ENCODE data around the gene DPM3. TPM values are rescaled to one million over a fixed set of nuclear protein-coding genes. Genes with fewer than 3 reads are reported as not detected.

The DPM3 gene
- total and polyA plus RNA-seq, 2 donors (not counting 1 experiment from before 2014, with no cell fraction given): 39.9 to 97.3 TPM

DNA sequence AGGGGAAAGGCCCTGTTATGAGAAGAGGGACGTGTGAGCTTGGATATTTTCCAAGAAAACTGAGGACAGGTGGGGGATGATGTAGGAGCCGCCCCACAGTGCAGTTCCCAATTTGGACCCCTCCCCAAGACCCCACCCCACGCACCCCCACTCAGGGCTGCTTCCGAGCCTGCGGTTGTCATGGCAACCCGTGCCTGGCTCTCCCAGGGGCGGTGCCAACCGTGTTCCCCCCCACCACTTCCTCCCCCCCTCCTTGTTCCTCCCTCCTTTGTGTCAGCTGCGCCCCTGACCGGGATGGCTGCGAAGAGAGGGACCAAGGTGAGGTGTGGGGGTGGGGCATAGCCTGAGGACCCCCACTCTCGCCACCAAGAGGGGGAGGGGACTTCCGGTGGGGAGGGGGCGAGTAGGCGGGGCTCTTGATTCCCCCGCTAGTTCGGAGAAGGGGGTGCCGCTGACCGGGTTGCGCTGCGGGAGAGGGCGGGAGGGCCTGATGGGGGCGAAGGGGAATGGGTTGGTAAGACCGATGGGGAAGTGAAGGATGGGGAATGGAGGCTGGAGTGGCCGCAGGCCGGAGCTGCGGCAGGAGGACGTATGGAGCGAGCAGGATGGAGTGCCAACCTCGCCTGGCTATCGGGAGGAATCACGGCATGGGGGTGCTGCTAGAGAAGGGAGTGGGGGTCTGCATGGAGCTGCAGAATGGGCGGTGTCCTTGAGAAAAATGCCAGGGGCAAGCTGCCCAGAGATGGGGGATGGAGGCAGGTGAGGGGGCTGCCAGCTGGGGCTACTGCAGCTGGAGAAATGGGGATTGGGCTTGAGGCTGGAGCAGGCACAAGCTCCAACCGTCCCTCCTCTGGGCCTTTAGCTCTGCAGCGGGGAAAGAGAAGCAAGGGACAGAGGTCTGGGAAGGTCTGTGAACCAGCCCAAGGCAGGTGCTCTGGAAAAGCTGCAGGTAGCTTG lies 34.3 kb upstream of the DPM3 start:
- Mint-ChIP-seq H3K27me3 (no peaks in the 10 kb centered on the region), H3K4me1 (peaks cover 35% of the 10 kb centered on the region), H3K9me3 (ENCODE audit: insufficient read depth) (no peaks in the 10 kb centered on the region), H3K4me3 (peak overlapping the region; percentile 97), H3K27ac (peak overlapping the region; percentile 76)
- Histone ChIP-seq H2AFZ (ENCODE audit: insufficient read depth, low read depth, low read length, poor library complexity, severe bottlenecking) (peak overlapping the region; percentile 97), H3K27me3 (replicated peaks in 1 of 4; ENCODE audit: control extremely low read depth in 1 of 4, control insufficient read depth in 3 of 4, insufficient read depth in 4 of 4, low read length in 3 of 4) (no peaks in the 10 kb centered on the region), H3K79me2 (ENCODE audit: control insufficient read depth, insufficient read depth, low read length) (peaks cover 33% of the 10 kb centered on the region), H3K4me2 (replicated peaks; ENCODE audit: low read depth, low read length, poor library complexity, severe bottlenecking) (peak overlapping the region; percentile 78), H3K4me3 (ENCODE audit: control extremely low read depth in 1 of 5, extremely low read depth in 1 of 5, insufficient read depth in 1 of 5, low read depth in 2 of 5, low read length in 4 of 5) (peak overlapping the region; percentile 2 to 95 (median 73)), H3K4me1 (ENCODE audit: control insufficient read depth in 2 of 2, insufficient read depth in 2 of 2, low read length in 2 of 2) (peaks cover 24 to 33% of the 10 kb centered on the region in 2 donors), H4K20me1 (ENCODE audit: control insufficient read depth, insufficient read depth, low read length, poor library complexity, severe bottlenecking) (no peaks in the 10 kb centered on the region), H3K9me3 (ENCODE audit: control extremely low read depth in 1 of 3, control insufficient read depth in 2 of 3, insufficient read depth in 1 of 3, low read length in 2 of 3) (no peaks in the 10 kb centered on the region), H3K9ac (ENCODE audit: low read length) (peak overlapping the region; percentile 91), H3K36me3 (replicated peaks in 1 of 2; ENCODE audit: control extremely low read depth in 1 of 2, control insufficient read depth in 1 of 2, extremely low read depth in 1 of 2, insufficient read depth in 2 of 2, low read length in 1 of 2) (peaks cover 0 to 11% of the 10 kb centered on the region in 2 experiments), H3K27ac (ENCODE audit: low read length in 2 of 2) (no peak overlapping the region)
- TF ChIP-seq CTCF (IDR thresholded peaks at IDR 0.05) (no peak), EZH2 (IDR thresholded peaks at IDR 0.05; ENCODE audit: borderline replicate concordance, insufficient read depth, low read depth, low read length, poor library complexity, severe bottlenecking) (no peak)
- WGBS (ENCODE audit: insufficient coverage): 14% methylated on average over 23 of the region's 35 CpGs
- intact Hi-C loops (cut with micrococcal nuclease): loop anchor here (5.0 kb wide), 2 partner anchors 68 to 202 kb away; partner anchors contain the start of genes CKS1B and SHC1
- ChIA-PET CTCF (interaction anchor here (0.7 to 12.7 kb wide), 19 partner anchors 10 to 356 kb away, joined by 3 to 196 read pairs (median 4); partner anchors contain the start of genes EFNA3, MTX1 and THBS3), POLR2A (interaction anchor here (0.7 to 2.4 kb wide), 4 partner anchors 10 to 53 kb away, joined by 4 to 15 read pairs (median 8); no protein-coding TSS in a partner anchor)
- DNase-seq: peak; percentile 67
- no peak for ATAC-seq (ENCODE audit: low read depth)

Measured in B cell (primary cell).